GM21381 (cell line): ENCODE results near the gene RCAN2.

Experiments
- ATAC-seq: cut with Tn5 transposase; IDR thresholded peaks from one replicate; pipeline ENCODE4 v1.9.1; 2021; ENCODE audit warnings: mild to moderate bottlenecking, moderate library complexity; ENCODE audit not compliant: unreplicated experiment

Gene RCAN2

DNA sequence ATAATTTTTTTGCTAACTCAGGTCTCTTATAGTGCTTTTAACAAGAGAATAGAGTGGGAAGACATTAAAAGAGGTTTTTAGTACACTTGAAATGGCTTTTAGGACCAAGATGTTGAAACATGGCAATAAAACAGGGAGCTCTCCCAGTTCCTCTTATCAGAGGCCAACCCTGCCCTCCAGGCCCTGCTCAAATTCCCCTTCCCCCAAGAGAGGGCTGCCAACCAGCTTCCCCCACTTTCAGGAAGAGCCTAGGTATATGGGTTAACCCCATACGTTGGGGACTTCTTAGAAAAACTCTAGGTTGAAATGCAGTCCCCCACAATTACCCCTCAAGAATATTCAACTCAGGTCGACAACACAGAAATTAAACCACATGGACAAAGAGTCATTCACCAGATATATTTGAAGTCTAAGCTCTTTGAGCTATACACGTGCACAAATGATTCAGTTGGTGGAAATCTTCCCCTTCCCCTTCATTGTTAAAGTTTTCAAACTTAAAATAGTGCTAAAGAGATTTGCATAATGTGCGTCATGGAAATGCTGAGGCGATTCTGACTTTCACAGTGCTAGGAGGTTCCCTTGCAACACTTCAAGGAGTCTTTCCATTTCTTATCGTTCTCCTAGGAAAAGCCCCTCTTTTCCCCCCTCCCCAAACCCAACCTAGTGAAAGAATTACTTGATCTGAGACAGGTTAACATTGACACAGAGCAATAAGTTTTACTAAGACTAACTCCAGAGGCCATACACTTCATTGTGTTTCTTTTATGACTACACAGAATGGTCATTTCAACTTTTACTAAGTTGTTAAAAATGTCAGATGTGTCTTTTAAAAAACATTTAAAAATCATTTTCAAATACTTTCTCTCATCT, 270.7 kb downstream of the RCAN2 start:
- peak; percentile 57 for ATAC-seq

DNA sequence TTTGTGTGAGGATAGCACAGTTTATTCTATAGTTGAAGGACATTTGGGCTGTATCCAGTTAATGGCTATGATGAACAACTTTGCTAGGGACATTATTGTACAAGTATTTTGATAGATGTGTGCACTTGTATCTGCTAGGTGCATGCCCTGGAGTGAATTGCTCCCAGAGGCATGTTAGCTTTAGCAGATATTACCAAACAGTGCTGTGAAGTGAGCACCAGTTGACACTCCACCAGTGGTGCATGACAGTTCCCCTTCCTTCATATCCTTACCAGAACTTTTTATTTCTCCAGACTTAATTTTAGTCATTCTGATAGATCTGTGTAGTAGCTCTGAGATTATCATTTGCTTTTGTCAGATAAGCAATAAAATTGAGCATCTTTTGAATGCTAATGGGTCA, 271.6 kb downstream of the RCAN2 start:
- ATAC-seq, result no peak

DNA sequence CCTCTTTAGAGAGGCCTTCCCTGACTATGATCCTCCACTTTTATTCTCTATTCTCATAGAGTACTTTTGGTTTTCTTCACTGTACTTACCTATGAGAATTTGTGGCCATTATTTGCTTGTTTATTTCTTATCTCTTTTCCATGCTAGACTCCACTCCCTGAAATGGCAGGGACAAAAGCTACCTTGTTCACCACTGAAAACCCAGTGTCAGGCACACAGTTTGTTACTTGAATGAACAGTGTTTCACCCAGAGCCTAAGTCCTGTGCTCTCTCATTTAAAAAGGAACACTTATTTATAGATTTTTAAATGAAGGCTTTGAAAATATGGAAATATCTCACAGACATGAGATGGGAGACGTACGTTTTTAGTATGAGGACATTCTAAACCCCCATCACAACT, 272.8 kb downstream of the RCAN2 start:
- no peak for ATAC-seq

DNA sequence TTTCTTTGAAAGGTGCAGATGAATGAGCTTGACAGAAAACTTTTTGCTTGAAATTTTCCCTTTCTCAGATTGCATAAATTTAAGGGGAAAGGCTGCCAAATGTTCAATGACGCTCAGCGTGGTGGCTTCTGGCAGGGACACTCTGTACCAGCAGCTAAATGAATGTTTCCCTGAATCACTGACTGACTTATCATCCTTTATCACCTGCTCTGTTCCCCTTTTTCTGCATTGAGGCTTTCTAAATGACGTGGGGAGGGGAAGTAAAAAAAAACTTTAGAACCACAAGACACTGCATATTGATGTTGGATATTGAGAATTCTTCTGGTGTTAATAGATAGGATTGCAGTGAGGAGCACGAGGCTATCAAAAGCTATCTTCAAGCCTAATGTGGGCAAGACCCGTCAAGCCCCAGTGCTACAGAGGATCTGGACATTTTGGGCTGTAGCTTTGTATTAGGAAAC, 273.5 kb downstream of the RCAN2 start:
- peak; percentile 56 for ATAC-seq

DNA sequence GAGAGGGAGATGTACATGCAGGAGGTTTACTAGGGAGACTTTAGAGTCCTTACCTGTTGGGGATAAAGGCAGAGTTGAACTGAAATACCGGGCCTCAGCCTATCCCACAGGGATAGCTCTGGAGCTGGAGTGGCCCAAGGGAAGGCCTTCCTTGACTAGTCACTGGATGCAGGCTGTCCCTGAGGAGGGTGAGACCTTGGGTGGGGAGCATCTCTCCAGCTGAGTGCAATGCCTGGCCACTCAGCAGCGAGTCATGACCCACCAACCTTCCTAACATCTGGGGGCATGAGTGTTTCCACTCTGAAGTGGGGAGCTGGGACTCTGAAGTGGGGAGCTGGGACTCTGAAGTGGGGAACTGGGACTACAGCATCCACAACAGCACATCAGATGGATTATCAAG, 274.4 kb downstream of the RCAN2 start:
- no peak for ATAC-seq

DNA sequence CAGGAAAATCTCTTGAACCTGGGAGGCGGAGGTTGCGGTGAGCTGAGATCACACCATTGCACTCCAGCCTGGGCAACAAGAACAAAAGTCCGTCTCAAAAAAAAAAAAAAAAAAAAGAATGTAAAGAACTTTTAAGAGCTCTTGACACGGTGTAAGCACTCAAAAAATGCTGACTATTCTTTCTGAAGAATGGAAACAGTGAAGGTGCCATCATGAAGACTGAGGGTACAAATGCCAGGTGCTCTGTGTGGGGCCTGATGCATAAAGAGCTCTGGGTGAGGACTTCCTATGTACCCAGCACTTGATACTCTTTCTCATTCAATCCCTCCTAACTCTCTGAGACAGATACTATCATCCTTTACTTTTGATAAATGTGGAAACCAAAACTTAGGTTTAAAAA, 275.5 kb downstream of the RCAN2 start:
- ATAC-seq, result no peak

DNA sequence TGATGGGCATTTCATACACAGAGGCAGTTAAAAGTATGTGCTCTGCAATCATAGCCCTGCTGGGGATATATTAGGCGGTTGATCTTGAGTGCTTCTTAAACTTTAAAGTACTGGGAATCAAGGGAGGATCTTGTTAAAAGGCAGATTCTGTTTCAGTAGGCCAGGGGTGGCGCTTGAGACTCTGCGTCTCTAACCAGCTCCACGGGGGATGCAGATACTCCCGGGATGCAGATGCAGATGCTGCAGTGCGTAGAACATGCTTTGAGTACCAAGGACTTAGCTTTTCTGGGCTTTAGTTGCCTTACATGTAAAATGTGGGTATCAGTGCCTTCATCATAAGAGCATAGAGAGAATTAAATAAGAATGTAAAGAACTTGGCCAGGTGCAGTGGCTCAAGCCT, 276.0 kb downstream of the RCAN2 start:
- no peak for ATAC-seq

DNA sequence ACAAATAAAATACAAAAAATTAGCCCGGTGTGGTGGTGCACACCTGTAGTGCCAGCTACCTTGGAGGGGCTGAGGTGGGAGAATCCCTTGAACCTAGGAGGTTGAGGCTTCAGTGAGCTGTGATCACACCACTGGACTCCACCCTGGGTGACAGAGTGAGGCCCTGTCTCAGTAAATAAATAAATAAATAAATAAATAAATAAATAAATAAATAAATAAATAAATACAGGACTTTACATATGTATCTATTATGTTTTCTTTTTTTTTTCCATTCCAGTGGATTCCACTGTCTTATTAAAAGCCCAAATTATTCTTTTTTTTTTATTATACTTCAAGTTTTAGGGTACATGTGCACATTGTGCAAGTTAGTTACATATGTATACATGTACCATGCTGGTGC, 279.3 kb downstream of the RCAN2 start:
- no peak for ATAC-seq

DNA sequence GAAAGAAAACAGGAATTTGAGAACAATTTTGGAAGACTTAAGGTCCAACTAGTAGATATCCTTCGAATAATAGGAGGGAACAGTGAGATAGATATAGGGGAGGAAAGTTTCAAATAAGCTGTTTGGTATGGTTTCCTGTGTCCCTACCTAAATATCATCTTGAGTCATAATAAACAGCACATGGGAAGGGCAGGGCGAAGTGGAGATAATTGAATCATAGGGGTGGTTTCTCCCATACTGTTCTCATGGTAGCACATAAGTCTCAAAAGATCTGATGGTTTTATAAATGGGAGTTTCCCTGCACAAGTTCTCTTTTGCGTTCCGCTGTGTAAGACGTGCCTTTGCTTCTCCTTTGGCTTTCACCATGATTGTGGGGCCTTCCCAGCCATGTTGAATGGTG, 281.0 kb downstream of the RCAN2 start:
- ATAC-seq, result no peak

DNA sequence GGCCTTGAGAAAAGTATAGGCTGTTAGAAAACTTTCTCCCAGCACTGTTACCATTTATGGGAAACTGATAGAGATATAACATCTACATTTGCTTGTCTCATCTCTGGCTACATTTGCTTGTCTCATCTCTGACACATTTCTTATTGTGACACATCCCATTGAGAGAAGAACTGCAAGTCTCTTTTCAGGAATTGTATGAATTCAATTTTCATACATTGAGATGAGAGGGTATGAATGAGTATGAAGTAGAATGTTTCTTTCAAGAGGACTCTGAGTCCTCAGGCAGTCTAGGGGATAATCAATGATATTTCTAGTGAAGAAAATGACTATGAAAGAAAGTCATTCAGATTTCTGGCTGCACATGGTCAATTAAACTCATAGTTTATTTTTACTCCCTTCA, 282.9 kb downstream of the RCAN2 start:
- no peak for ATAC-seq

DNA sequence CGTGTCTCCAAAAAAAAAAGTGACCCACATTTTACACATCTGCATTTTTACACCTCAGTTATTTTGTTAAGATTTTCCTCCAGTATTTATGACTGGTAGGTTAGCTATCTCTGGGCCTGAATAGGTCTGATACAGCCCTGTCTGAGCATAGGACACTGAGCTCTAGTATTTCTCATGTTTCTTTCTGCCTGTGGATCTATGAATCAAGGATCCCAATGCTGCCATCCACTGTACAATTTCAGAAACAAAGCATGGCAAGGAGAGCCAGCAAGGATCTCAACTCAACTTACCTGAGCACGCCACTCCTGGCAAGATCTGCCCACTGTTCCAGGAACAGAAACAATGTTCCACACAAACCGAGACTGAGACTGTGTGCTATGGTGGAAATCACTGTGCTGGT, 284.1 kb downstream of the RCAN2 start:
- no peak for ATAC-seq

DNA sequence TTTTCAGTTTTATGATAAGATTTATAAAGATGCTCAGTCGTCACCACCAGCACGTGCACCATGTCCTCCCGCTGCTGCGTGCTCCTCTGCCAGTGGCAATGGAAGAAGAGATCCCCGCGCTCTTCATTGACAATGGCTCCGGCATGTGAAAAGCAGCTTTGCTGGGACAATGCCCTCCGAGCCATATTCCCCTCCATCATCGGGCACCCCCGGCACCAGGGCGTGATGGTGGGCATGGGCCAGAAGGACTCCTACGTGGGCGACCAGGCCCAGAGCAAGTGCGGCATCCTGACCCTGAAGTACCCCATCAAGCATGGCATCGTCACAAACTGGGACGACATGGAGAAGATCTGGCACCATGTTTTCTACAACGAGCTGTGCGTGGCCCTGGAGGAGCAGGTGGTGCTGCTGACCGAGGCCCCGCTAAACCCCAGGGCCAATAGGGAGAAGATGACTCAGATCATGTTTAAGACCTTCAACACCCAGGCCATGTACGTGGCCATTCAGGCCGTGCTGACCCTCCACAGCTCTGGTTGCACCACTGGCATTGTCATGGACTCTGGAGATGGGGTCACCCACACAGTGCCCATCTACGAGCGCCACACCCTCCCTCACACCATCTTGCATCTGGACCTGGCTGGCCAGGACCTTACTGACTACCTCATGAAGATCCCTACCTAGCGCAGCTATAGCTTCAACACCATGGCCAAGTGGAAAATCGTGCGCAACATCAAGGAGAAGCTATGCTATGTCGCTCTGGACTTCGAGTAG, 286.2 kb downstream of the RCAN2 start:
- no peak for ATAC-seq

DNA sequence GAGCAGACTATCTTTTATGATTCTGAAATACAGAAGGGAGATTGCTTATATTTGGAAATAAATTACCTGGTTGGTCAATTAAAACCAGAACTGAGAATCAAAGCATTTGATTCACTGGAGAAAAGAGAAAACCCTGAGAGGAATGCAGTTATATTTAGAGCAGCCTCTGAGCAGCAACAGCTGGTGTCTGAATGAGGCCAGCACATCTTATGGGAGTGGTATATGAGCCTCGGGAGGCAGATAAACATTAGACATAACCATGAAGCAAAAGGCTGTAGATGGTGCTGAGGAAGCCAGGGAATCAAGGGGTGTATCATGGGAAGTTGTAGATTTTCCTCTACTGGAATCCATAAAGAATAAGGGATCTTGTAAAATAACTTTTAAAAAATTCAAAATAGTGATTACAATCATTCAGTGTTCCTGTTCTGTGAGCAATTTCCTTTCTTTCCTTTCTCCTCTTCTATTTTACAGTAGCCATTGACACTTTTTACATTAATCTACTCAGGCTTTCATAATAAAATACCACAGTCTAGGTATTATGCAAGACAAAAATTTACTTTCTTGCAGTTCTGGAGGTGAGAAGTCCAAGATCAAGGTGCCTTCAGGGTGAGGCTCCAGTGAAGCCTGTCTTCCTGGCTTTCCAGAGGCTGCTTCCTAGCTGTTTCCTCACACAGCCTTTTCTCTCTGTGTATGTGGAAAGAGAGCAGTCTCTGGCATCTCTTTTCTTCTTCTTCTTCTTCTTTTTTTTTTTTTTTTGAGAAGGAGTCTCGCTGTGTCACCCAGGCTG, 287.7 kb downstream of the RCAN2 start:
- ATAC-seq, result no peak

DNA sequence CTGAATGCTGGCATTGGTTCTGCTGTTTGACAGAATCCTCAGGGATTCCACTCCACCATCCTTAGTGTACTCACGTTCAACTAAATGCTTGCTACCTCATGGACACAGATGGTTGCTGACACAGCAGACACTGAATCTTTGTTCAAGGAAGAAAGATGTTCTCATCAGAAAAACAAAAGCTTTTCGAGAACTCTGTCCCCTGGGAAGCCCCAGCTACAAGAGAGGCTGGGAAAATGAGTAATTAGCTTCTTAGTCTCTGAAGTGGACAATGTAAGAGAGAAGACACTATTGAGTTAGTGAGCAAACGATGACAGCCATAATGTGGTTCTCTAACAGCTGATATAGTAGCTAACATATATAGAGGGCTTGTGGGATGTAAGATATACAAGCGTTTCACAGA, 289.5 kb downstream of the RCAN2 start:
- ATAC-seq, result no peak

DNA sequence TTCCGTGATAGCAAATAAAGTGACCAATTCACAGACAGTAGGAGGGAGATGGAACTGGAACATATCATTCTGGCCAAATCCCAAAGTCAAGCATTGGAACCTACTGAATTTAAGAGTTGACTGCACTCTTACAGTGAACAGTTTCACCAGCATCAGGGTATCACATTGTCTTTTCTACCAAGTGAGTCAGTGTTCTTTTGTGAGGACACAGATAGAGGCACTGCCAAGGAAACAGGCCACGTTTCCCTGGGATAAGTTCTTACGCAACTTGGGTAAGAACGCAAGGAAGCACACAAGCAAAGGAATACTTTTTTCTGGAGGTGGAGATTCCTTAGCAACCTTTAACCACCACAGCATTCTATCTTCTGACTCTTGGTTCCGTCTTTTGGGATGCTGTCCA, 291.9 kb downstream of the RCAN2 start:
- ATAC-seq, result no peak

DNA sequence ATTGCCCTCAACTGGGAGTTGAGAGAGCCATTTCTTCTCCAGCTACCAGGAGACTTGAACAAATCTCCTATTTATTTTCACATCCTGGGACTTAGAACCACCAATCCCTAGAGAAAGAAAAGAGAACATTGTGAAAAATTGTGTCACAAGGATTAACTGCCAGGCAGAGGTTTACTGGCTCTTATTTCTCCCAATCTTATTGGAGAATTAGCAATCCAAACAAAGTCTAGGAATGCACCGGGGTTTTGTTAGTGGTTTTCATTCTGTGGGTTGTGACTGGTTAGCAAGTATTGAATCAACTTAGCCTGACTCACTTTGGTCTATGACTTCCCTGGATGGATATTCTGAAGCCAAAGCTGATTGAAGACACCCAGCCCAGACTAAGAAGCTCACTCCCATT, 299.3 kb downstream of the RCAN2 start:
- ATAC-seq, result no peak

DNA sequence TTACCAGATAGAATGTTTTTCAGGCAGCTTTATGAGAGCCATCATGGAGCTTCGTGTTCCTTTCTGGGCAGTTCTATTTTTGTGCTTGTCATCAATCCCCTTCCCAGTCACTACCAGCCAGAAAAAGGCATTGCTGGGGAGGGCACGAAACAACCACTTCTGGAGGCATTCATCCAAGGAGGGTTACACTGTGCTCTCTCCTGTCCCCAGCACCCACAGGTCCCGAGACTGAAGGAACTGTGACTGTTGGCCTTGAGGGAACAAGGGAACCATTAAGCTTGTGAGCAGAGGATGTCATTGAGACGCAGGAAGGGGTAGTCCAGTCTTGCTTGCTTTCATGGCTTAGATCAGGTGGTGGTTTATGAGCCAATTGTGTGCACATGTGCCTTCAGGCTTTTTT, 300.4 kb downstream of the RCAN2 start:
- ATAC-seq, result no peak

DNA sequence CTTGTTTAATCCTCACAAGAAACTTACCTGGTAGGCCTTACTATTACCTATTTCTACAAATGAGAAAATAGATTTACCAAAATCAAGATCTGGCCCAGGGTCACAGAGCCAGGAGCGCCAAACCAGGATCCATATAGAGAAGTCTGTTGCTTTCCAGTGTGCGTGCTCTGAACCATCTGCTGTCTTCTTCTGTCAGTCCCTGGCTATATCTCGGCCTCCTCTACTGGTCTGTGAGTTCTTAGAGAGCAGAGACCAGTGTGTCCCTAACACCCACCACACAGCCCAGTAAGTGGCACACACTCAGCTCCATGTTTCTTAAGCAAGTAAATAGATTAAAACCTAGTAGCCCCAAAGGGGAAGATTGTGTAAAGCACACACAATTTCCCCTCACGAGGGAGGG, 301.5 kb downstream of the RCAN2 start:
- no peak for ATAC-seq

DNA sequence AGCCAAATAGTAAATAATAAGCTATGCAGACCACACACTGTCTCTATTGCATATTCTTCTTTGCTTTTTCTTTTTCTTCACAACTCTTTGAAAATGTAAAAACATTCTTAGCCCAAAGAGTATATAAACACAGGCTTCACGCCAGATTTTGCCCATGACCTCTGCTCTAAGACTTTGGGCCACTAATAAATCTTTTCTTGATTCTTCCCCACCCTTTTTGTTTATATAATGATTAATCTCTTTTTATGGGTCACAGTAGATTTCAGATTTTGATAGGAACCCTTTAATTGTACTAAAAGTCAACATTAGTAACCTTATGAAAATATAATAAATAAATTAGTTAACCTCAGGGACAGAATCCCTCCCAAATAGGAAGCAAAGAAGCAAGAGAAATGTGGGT, 304.7 kb downstream of the RCAN2 start:
- ATAC-seq, result no peak

DNA sequence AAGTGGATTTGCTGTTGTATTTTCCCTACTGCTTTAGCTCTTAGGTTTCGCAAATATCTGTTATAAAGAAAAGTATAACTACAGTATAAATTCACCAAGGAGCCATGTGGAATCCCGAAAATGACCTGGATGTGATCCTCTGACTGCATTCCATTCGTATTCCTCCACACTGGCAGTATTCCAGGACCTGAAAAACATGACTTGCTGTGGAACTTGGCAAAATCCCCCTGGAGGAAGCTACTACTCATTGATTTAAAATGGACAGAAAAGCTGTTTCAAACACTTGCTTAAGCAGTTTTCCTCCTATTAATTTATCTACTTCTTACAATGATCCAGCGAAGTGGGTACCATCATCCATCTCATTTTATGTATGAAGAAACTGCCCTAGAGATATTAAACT, 307.1 kb downstream of the RCAN2 start:
- ATAC-seq, result no peak

DNA sequence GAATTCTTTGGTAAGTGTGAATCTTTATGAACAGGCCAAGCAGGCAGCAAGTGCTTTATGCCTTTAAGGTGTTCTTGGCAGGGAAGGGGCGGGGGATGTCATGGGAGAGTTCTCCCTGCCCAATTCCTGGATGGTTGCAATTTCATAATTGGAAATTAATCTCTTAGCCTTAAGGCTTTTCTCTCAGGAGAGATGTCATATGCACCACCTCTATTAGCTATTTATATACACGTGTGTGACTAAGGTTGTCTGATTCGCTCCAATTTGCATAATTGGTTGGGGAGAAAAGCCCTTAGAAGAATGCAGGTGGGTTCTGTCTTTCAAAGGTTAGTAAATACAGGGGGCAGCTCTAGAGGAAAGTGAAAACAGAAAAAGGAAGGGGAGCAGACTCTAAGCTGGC, 315.3 kb downstream of the RCAN2 start:
- peak; percentile 45 for ATAC-seq
